WTC11 (cell line): Measurements from ENCODE around the gene CLPTM1.

Source experiments
- IRF1 ChIP-seq: sonication (generic); formaldehyde crosslinking; IDR thresholded peaks from 2 replicates; pipeline ENCODE4 v1.8.0; 2023; ENCODE audit warnings: missing genetic modification reagents
- JUN ChIP-seq: sonication (generic); formaldehyde crosslinking; IDR thresholded peaks from 2 replicates; pipeline ENCODE4 v1.8.0; 2023; ENCODE audit warnings: mild to moderate bottlenecking, missing genetic modification reagents
- MAX ChIP-seq: sonication (generic); formaldehyde crosslinking; IDR thresholded peaks from 2 replicates; pipeline ENCODE4 v1.8.0; 2022; ENCODE audit warnings: mild to moderate bottlenecking, missing genetic modification reagents
- MYBL2 ChIP-seq: sonication (generic); formaldehyde crosslinking; IDR thresholded peaks from 2 replicates; pipeline ENCODE4 v1.8.1; 2023; ENCODE audit warnings: mild to moderate bottlenecking, moderate library complexity, missing genetic modification reagents
- SMAD4 ChIP-seq: sonication (generic); formaldehyde crosslinking; IDR thresholded peaks from 2 replicates; pipeline ENCODE4 v1.8.0; 2022; ENCODE audit warnings: mild to moderate bottlenecking, missing genetic modification reagents
- STAT6 ChIP-seq: sonication (generic); formaldehyde crosslinking; conservative IDR thresholded peaks from 2 replicates; pipeline ENCODE4 v1.8.1; 2023; ENCODE audit warnings: mild to moderate bottlenecking, low read depth, missing genetic modification reagents, moderate library complexity
- TEAD1 ChIP-seq: sonication (generic); formaldehyde crosslinking; IDR thresholded peaks from 2 replicates; pipeline ENCODE4 v1.8.0; 2022; ENCODE audit warnings: mild to moderate bottlenecking, missing genetic modification reagents
- TF ChIP-seq, protein P1 (sequence below): fragments of 200-600 bp; IDR thresholded peaks from 2 replicates; pipeline ENCODE4 v1.8.0; 2022; ENCODE audit warnings: antibody characterized with exemption
- TF ChIP-seq, protein P2 (sequence below): sonication (generic); formaldehyde crosslinking; IDR thresholded peaks from 2 replicates; pipeline ENCODE4 v1.8.1; 2023; ENCODE audit warnings: mild to moderate bottlenecking, missing genetic modification reagents
- TF ChIP-seq, protein P3 (sequence below): sonication (generic); formaldehyde crosslinking; IDR thresholded peaks from 2 replicates; pipeline ENCODE4 v1.8.0; 2023; ENCODE audit warnings: missing genetic modification reagents, mild to moderate bottlenecking, borderline replicate concordance

DNA sequence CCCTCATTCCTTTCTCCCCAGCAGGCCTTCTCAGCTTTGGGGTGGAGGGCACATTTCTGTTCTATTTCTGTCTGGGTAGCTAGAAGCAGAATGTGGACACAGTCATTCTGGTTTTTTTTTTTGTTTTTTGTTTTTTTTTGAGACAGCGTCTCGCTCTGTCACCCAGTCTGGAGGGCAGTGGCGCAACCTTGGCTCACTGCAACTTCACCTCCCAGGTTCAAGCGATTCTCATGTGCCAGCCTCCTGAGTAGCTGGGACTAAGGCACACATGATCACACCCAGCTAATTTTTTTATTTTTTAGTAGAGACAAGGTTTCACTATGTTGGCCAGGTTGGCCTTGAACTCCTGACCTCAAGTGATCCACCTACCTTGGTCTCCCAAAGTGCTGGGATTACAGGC lies 20.3 kb downstream of the CLPTM1 start:
- TF ChIP-seq, protein P1, sequence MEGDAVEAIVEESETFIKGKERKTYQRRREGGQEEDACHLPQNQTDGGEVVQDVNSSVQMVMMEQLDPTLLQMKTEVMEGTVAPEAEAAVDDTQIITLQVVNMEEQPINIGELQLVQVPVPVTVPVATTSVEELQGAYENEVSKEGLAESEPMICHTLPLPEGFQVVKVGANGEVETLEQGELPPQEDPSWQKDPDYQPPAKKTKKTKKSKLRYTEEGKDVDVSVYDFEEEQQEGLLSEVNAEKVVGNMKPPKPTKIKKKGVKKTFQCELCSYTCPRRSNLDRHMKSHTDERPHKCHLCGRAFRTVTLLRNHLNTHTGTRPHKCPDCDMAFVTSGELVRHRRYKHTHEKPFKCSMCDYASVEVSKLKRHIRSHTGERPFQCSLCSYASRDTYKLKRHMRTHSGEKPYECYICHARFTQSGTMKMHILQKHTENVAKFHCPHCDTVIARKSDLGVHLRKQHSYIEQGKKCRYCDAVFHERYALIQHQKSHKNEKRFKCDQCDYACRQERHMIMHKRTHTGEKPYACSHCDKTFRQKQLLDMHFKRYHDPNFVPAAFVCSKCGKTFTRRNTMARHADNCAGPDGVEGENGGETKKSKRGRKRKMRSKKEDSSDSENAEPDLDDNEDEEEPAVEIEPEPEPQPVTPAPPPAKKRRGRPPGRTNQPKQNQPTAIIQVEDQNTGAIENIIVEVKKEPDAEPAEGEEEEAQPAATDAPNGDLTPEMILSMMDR, result no peak
- TF ChIP-seq STAT6 (CRISPR knock-in tag) (no peak), MYBL2 (no peak), MAX (CRISPR knock-in tag) (no peak), IRF1 (CRISPR knock-in tag) (no peak), SMAD4 (CRISPR knock-in tag) (no peak), TEAD1 (CRISPR knock-in tag) (no peak), JUN (CRISPR knock-in tag) (no peak)
- TF ChIP-seq, protein P2, sequence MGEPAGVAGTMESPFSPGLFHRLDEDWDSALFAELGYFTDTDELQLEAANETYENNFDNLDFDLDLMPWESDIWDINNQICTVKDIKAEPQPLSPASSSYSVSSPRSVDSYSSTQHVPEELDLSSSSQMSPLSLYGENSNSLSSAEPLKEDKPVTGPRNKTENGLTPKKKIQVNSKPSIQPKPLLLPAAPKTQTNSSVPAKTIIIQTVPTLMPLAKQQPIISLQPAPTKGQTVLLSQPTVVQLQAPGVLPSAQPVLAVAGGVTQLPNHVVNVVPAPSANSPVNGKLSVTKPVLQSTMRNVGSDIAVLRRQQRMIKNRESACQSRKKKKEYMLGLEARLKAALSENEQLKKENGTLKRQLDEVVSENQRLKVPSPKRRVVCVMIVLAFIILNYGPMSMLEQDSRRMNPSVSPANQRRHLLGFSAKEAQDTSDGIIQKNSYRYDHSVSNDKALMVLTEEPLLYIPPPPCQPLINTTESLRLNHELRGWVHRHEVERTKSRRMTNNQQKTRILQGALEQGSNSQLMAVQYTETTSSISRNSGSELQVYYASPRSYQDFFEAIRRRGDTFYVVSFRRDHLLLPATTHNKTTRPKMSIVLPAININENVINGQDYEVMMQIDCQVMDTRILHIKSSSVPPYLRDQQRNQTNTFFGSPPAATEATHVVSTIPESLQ, result no peak
- TF ChIP-seq, protein P3, sequence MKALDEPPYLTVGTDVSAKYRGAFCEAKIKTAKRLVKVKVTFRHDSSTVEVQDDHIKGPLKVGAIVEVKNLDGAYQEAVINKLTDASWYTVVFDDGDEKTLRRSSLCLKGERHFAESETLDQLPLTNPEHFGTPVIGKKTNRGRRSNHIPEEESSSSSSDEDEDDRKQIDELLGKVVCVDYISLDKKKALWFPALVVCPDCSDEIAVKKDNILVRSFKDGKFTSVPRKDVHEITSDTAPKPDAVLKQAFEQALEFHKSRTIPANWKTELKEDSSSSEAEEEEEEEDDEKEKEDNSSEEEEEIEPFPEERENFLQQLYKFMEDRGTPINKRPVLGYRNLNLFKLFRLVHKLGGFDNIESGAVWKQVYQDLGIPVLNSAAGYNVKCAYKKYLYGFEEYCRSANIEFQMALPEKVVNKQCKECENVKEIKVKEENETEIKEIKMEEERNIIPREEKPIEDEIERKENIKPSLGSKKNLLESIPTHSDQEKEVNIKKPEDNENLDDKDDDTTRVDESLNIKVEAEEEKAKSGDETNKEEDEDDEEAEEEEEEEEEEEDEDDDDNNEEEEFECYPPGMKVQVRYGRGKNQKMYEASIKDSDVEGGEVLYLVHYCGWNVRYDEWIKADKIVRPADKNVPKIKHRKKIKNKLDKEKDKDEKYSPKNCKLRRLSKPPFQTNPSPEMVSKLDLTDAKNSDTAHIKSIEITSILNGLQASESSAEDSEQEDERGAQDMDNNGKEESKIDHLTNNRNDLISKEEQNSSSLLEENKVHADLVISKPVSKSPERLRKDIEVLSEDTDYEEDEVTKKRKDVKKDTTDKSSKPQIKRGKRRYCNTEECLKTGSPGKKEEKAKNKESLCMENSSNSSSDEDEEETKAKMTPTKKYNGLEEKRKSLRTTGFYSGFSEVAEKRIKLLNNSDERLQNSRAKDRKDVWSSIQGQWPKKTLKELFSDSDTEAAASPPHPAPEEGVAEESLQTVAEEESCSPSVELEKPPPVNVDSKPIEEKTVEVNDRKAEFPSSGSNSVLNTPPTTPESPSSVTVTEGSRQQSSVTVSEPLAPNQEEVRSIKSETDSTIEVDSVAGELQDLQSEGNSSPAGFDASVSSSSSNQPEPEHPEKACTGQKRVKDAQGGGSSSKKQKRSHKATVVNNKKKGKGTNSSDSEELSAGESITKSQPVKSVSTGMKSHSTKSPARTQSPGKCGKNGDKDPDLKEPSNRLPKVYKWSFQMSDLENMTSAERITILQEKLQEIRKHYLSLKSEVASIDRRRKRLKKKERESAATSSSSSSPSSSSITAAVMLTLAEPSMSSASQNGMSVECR (CRISPR knock-in tag), result no peak
